GM21360 (cell line): Measurements from ENCODE around the gene GALNT9.

Source experiments
- ATAC-seq: cut with Tn5 transposase; IDR thresholded peaks from one replicate; pipeline ENCODE4 v1.9.1; 2021; ENCODE audit warnings: mild to moderate bottlenecking, moderate library complexity; ENCODE audit not compliant: unreplicated experiment

Gene GALNT9

DNA sequence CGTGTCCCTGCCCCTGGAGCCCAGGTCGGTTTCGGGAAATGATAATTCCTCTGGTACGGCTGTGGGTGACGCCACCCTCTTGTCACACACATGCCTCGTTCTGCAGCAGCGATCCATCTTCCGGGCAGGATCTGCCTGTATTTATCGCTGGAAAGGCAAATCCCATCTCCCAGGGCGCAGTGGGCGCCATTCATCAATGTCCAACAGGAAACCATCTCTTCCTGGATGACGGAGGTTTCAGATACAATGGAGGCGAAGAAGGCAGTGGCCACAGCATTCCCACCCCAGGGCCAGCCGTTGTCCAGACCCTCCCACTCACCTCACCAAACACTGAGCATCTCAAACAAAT is 110.9 kb downstream of the GALNT9 start:
- no peak for ATAC-seq

DNA sequence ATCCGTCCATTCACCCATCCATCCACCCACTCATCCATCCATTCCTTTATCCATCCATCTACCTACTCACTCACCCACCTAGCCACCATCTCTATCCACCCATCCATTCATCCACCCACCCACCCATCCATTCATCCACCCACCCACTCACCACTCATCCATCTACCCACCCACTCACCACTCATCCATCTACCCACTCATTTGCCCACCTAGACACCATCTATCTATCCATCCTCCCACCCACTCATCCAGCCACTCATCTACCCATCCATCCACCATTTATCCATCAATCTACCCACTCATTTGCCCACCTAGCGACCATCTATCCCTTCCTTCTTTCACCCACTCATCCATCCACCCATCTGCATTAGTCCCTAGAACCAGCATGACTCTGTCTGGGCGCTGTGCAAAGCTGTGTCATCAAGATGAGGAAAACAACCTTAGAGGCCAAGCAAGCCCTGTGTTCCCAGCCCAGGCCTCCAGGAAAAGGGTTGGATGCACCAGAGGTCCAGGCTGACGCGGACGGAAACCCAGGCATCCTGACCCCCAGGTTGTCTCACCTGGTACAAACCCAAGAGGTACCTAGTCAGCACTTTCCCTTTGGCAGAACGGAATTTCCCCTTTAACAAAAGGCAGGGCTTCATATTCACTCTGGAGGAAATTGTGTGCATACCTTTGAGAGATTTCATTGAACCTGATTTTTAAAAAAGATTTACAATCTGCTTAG is 111.4 kb downstream of the GALNT9 start:
- ATAC-seq: no peak

DNA sequence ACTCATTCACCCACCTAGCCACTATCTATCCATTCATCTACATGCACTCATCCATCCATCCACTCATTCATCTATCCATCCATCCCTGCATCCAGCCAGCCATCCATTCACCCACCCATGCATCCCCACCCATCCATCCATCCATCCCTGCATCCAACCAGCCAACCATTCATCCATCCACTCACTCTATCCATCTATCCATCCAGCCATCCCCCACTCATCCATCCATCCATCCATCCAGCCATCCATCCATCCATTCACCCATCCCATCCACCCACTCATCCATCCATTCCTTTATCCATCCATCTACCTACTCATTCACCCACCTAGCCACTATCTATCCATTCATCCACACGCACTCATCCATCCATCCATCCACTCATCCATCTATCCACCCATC is 112.0 kb downstream of the GALNT9 start:
- ATAC-seq: no peak

DNA sequence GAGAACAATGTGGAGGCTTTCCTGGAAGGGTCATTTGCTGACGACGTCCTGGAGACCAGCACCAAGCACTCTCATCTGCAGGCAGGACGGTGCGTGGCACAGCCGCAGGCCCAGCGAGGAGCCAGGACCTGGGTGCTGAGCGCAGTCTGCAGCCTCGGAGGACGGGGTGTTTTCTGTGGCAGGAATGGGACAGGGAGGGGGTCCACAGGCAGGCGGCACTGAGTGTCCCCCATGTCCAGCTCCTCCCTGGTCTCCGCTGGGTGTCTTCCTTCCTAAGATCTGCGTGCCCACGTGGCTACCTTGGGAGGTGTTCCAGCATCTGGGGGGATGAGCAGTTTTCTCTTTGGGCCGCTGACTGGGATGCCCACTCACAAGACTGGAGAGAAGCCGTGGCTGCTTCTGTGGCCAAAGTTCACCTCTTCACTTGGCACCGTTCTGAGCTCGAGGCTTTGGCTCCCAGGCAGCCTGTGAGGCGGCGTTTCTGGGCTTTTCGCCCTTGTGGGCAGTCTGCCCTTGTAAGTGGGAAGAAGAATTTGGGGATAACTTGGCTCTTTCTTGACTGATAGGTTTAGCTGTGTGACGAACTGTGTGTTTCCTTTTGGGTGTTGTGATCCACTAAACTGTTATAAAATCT is 112.9 kb downstream of the GALNT9 start:
- ATAC-seq: no peak

DNA sequence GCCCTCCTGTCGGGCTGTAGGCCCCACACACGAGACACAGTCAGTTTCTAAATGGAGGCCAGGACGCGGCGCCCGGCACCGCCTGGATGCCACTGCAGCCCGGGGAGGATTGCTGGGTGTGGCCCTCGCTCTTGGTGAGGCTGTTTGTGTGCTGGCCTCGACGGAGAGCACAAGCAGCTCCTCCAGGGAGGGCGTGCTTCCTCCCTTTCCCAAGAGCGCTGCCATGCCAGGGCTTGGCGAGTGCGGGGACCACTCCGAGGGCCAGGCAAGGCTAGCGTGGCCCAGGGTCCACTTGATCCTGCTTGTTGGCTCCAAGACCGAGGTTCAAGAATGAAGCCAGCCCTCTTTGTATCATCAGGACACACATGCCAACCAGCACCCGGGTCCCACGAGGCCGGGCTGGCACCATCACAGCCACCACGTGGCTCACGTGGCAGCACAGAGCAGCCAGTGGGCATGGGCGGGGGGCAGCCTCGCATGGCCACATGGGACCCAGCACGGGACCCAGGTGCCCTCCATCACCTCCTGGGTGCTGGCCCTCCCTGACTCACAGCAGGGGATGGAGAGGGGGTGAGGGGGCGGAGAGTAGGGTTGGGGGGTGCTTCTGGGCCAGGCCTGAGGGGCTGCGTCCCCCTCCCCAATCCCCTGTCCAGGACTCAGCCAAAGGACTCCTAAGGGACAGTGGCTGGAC is 113.9 kb downstream of the GALNT9 start:
- ATAC-seq: no peak

DNA sequence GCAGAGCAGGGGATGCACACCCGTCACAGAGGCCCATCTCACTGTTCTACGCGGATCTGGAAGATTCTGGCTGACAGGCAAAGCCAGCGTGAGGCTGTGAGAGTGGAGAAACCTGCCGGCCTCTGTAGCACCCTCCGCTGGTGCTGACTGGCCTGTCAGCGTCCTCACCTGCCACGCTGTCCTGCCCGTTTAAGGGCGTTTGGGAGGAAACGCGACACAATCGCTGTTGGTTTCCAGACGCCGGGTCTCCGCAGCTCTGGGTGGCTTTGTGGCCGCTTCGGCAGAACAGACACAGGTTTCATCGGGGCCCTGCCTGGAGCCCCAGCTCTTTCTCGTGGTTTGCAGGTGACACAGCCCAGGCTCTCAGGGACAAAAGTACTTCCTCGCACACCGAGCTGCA is 114.5 kb downstream of the GALNT9 start:
- no peak for ATAC-seq

DNA sequence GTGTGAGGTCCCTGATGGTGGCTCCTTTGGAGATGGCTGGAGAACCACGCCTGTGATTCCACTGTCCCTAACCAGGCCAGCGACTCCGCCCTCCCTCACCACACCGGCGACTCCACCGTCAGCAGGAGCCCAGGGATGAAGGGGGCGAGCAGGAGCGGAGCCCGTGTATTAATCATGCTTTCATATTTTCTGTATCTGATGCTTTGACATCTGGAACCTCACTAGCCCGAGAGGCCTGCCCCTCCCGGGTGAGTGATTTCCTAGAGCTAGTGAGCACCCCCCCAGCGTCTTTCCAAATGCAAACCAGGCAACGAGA is 115.3 kb downstream of the GALNT9 start:
- ATAC-seq: no peak

DNA sequence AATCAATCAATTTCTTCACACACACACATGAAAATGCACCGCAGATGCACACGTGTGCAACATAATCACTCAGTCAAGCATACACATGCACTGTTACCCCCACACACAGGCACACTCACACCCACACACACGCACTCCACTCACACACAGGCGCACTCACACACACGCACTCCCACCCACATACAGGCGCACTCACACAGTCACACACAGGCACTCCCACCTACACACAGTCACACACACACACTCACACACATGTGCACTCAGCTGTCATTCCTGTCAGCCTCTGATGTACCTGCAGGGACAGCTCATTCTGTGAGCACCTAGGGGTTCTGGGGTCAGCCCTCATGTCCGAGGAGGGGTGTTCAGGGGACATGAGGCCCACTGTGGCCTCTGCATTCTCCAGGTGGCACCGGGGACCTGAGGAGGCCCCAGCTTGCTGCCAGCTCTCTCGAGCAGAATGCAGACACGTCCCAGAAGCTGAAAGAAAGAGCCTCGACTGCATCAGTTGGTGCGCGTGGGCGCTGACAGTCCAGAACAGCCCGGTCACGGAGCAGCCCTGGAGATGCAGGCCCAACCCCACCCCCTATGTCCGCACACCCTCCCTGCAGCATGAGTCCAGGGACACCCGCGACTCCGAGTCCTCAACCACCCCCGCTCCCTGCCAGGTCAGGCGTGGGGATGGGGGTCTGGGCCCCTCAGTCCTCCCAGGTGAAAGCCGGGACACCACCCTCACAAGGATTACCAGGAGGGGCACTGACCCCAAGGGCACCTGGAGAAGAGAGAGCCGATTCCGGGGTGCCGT is 115.8 kb downstream of the GALNT9 start:
- ATAC-seq: no peak

DNA sequence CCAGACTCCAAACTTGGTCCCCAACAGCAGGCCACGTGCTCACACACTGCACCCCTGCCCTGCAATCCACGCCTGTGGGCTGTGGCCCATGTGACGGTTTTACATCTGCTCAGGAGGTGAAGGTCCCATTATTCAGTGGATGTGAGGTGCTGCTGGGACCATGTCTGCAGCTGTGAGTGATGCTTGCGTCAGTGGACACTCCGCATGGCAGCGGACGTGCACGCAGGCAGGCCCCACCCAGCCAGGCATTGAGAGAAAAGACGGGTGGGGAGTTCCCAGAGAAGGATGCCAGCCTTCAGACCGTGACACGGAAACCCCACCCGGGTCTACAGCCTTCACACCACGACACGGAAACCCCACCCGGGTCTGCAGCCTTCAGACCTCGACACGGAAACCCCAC is 117.6 kb downstream of the GALNT9 start:
- ATAC-seq: no peak

DNA sequence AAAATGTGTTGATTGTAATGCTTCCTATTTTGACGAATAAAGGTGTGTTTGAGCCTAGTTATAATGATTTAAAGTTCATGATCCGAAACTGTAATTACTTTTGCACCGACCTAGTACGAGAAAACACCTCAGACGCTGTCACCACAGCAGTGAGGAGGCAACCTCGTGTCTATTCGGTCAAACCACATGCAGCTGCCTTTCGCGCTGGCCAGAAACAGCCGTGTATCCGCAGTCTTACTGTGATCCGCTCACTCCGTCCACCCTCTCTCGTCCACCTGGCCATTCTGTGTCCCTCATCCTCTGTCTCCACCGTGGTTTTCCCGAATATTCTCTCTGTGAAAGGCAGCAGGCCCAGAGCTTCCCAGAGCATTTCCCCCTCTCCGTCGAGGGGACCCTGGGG is 118.1 kb downstream of the GALNT9 start:
- ATAC-seq: no peak

DNA sequence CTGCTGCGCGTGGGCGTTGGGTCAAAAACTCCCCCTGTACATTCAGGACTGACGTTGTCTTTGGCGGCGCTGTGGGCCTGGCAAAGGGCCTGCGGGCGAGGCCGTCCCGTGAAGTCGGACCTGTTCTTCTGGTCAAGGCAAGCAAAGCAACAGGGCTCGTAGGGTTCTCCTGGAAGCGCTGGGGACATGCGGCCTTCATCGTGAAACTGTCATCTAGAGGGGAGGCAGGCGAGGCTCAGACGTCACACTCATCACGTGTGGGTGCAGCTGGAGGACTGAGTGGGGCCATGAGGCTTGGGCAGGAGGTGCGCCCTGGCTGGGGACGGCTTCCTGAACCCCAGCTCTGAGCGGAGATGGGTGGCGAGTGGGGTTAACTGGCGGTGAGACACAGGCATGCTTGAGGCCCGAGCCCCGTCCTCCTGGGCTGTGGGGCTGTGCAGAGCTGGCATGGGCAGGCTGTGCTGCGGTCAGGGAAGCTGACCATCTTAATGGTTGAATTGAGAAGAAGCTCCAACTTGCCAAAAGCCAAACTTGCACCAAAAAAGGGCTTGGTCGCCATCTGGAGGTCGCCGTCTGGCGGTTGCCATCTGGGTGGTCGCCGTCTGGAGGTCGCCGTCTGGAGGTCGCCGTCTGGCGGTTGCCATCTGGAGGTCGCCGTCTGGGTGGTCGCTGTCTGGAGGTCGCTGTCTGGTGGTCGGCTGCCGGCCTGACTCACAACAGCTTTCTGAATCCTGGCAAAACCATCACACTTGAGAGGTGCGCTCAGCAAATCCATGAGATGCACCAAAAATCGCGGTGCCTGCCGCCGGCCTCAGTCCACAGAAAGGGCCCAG is 119.0 kb downstream of the GALNT9 start:
- ATAC-seq: no peak

DNA sequence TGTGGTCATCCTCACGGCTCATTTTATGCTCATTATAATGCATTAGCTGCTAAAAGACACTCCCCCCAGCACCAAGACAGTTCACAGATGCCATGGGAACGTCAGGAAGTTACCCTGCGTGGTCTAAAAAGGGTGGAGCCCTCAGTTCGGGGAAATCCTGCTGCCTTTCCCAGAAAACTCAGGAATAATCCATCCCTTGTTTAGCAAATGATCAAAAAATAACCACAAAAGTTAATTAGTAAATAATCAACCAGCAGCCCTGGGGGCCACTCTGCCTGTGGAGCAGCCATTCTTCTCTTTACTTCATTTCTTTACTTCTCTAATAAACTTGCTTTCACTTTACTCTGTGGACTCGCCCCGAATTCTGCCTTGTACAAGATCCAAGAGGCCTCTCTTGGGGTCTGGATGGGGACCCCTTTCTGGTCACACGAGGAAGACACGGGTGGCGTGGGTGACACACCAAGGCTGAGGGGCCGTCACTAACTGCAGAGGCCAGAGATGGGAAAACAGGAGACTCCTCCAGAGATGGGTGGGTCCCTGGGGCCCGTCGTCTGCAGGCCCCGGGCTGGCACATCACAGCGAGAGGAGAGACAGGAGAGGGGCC is 119.7 kb downstream of the GALNT9 start:
- no peak for ATAC-seq

DNA sequence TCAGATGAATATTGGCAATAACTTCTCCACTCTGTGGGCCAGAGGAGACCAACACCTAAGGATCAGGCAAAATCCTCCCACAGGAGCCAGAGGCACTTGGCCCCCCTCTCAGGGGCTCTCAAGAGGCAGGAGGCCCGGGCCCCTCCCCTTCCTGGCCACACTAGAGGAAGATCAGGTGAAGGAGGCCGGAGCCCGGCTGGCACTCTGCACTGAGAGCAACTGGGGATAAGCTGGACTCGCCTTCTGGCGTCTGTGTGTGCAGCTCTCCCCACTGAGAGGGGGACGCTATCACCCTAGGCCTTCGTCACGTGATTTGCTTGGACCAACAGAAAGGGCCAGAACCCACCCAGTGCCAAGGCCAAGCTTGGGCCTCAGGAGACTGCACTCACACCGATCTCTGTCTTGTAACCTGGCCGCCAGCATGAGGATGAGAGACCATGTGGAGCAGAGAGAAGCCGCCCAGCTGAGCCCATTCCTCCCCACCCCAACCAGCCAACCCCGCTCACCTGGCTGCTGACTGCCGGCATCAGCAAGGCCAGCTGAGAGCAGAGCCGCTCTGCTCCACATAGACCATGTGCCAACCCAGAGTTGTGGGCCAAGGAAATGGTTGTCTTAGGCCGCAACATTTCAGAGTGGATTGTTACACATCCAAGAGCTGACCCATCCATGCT is 121.1 kb downstream of the GALNT9 start:
- no peak for ATAC-seq

DNA sequence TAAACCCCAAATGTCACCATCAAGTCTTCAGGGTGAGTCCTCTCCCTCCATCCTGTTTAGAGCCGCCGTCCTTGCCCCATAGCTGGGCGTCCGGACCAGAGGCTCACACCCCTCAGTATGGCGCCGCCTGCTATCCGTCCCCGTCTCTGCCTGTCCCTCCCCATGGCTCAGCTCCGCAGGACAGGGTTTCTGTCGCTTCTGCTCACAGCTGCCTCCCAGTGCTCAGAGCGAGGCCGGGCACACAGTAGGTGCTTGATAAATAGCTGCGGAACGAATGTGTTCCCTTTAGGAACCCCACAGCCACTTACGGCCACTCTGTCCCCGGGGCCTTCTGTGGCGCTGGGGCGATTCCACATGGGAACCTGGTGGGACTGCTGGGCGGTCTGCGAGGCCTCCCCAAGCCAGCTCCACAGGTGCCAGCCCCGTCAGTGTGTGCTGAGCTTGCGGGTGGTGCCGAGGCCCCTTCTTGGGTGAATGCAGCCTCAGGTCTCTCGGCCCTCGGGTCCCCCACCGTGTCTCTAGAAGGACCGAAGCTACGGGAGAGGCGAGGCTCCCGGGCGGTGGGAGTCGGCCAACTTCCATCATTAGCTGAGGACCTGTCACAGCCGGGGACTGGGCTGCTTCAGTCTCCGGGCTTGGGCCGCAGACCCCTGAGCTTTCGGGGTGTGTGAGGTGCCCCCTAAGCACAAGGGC is 122.2 kb downstream of the GALNT9 start:
- ATAC-seq: no peak

DNA sequence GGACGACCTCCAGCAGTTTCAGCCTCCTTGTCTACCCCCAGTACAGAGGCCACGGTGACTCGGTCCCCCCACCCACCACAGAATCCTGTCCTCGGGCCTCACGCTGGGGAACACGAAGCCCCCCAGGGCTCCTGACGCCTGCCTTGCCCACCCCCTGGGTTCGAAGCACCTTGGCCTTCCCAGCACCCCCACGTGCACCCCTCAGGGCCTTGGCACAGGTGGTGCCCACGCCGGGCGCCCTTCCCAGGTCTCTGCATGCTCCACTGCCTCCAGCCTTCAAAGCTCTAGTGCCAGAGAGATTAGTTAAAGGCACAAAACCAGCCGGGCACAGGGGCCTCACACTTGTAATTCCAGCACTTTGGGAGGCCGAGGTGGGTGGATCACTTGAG is 123.3 kb downstream of the GALNT9 start:
- no peak for ATAC-seq

DNA sequence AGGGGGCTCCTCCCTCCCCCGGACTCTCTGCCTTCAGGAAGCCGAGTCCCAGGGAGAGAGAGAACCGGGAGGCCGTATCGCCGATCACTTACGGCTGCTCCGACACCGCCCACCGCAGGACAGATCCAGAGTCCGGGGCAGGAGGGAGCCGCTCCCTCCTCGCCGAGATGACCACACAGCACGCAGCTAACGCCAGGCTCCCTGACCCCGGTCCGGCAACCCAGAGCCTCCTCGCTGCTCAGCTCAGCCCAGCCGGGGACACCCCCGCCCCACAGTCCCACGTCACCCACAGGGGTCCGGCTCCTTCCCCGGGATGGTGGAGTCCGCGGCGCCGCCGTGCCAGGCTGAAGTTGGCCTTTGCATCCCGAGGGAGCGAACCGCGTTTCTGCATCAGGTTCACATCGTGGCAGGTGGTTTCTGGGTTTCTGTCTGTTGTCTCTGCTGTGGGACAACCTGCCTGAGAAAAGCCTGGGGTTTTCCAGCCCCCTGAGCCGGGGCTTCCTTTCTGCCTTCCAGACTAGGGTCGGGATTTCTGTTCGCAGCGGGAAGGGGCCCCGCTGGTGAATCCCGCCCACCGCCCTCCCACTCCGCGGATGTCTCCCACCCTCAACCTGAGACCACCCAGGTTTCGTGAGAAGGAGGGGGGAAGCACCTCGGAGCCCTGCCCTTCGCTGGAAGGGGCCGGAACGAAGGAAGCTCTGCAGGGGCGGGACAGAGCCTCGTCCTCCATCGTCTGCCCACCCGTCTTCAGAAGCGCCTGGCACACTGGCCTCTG is 123.9 kb downstream of the GALNT9 start:
- no peak for ATAC-seq

DNA sequence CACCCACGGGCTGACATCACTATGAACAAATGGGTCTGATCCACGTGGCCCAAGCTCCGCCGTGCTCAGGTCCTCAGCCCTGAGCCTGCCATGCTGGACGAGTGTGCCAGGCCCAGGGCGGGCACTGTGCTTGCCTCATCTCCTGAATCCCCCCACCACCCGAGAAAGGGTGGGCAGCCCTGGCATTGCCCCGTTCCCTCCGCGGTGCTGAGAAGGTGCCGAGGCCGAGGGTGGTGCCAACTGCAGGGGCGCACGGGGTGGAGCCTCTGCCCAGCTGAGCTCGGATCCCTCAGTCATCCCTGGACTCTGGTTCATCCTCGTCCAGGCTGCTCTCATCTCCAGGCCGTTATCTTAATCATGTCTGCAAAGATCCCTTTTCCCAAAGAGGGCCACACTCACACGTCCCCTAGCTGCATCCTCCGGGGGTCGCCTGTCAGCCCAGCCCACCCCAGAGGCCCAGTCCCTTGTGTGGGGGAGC is 124.6 kb downstream of the GALNT9 start:
- ATAC-seq: no peak

DNA sequence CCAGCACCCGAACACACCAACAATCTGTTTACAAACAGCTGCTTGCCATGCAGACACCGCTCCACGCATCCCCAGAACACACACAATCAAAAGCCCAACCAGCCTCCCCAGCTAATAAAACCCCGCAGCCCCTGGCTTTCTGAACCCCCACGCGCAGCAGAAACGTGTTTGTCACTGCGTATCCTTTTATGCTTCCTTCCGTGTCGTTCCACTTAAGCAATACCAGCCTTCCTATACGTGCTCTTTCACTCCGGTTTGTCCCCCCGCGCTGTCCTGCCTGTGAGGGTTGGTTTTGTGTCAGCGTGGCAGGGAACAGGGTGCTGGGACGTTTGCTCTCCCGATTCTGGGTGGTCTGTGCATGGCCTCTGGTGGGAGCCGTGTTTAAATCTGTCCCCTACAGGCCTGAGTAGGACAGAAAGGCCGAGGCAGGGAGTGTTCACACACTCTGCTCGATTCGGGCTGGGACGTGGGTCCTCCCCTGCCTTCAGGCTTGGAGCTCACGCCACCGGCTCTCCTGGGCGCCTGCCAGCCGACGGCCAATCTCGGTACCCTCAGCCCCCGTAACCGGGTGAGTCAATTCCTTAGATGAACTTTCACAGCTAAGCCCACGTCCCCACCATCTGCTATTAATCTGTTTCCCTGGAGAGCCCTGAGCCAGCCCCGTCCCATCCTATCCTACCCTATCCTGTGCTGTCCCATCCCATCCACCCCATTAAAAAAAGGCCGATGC is 125.2 kb downstream of the GALNT9 start:
- no peak for ATAC-seq
